ENCODE data around the gene LTA.

The LTA gene

GRCh38 chr6:31621320-31621939 lies 49.3 kb downstream of the LTA start:
- H3K9me3 ChIP-seq, result no peaks in the 10 kb centered on the region
- peak overlapping the region; percentile 98 for H3K4me3 ChIP-seq
- H3K27me3 ChIP-seq, result no peaks in the 10 kb centered on the region
- peaks cover 55% of the 10 kb centered on the region for H4K20me1 ChIP-seq
- peak overlapping the region; percentile 99 for H3K9ac ChIP-seq
- peaks cover 22% of the 10 kb centered on the region for H3K4me1 ChIP-seq
- peak overlapping the region; percentile 98 for H3K4me2 ChIP-seq
- TF ChIP-seq Cebpa-rat (IDR thresholded peaks at IDR 0.05), result no peak
- peaks cover 49% of the 10 kb centered on the region for H3K36me3 ChIP-seq
- peak overlapping the region; percentile 99 for H3K27ac ChIP-seq

- peak overlapping the region; percentile 99 for H3K9ac ChIP-seq
- no peaks in the 10 kb centered on the region for H3K9me3 ChIP-seq
- H3K4me2 ChIP-seq, result peak overlapping the region; percentile 98
- TF ChIP-seq Cebpa-rat (IDR thresholded peaks at IDR 0.05), result no peak
- peaks cover 61% of the 10 kb centered on the region for H4K20me1 ChIP-seq
- peaks cover 20% of the 10 kb centered on the region for H3K4me1 ChIP-seq
- peak overlapping the region; percentile 98 for H3K4me3 ChIP-seq
- H3K36me3 ChIP-seq, result peaks cover 55% of the 10 kb centered on the region
- peak overlapping the region; percentile 99 for H3K27ac ChIP-seq
- H3K27me3 ChIP-seq, result no peaks in the 10 kb centered on the region
Observed at GRCh38 chr6:31621991-31622390, 49.9 kb downstream of the LTA start.

- Histone ChIP-seq H3K9ac (peak overlapping the region; percentile 99), H3K9me3 (no peaks in the 10 kb centered on the region), H3K4me3 (peak overlapping the region; percentile 98), H3K27ac (no peak overlapping the region), H3K27me3 (no peaks in the 10 kb centered on the region), H3K4me2 (peak overlapping the region; percentile 98), H3K4me1 (peaks cover 20% of the 10 kb centered on the region), H3K36me3 (peaks cover 62% of the 10 kb centered on the region), H4K20me1 (peaks cover 68% of the 10 kb centered on the region)
- TF ChIP-seq Cebpa-rat (IDR thresholded peaks at IDR 0.05), result no peak
Observed at GRCh38 chr6:31622684-31623091, 50.6 kb downstream of the LTA start.

Measured in BLaER1 (cell line).